Measurements from ENCODE around the gene KIAA1328.

- TF ChIP-seq CTCF (IDR thresholded peaks at IDR 0.05) (no peak), POLR2A (IDR thresholded peaks at IDR 0.05) (no peak)
Observed at GRCh38 chr18:36934884-36935283, 106.0 kb downstream of the KIAA1328 start.
